CD4-positive, alpha-beta T cell (primary cell): ENCODE data around the gene PAX2. TPM values are rescaled to one million over a fixed set of nuclear protein-coding genes. Genes with fewer than 3 reads are reported as not detected.
A peak's percentile ranks its signal among the peaks of the same experiment; 100 is the strongest.

Source experiments
- ATAC-seq: fragments of 200-7000 bp; cut with Tn5 transposase; one replicate; pipeline ENCODE4 v1.10.0; 2022; ENCODE audit warnings: mild to moderate bottlenecking; ENCODE audit not compliant: poor library complexity
- CTCF ChIA-PET: fragments of 350-600 bp; sonication (Branson Sonifier 250); formaldehyde crosslinking; loops from one replicate; lab custom pipeline; 2021; ENCODE audit warnings: antibody characterized with exemption, inconsistent platforms; lab: Charles Lee
- POLR2A ChIA-PET: fragments of 350-600 bp; sonication (Branson Sonifier 250); formaldehyde crosslinking; loops from one replicate; lab custom pipeline; 2021; ENCODE audit warnings: antibody characterized with exemption, inconsistent platforms; lab: Charles Lee
- DNase-seq, 14 experiments: peaks; one replicate each; pipeline ENCODE4 v3.0.0-alpha.2; 2013 to 2020; ENCODE audit warnings: mixed read lengths in 2 of 14
- H3K27ac ChIP-seq, 2 donors: one replicate each; pipeline versions ENCODE4 v1.5.1 to v1.7.0; 2013; ENCODE audit warnings: low read length in 2 of 2, low read depth in 1 of 2, mild to moderate bottlenecking in 1 of 2
- H3K27me3 ChIP-seq, 2 experiments: 1 replicate in 1 of 2; 2 replicates in 1 of 2; pipeline versions ENCODE4 v1.6.1 to v1.7.0; 2013; ENCODE audit warnings: low read length in 2 of 2, control low read depth in 1 of 2, mild to moderate bottlenecking in 1 of 2, moderate library complexity in 1 of 2; ENCODE audit not compliant: insufficient read depth in 2 of 2, control insufficient read depth in 1 of 2
- H3K36me3 ChIP-seq: one replicate; pipeline ENCODE4 v1.6.1; 2013; ENCODE audit warnings: low read length, control low read depth; ENCODE audit not compliant: insufficient read depth
- H3K4me1 ChIP-seq: one replicate; pipeline ENCODE4 v1.6.1; 2013; ENCODE audit warnings: low read length, control low read depth; ENCODE audit not compliant: insufficient read depth
- H3K4me3 ChIP-seq: one replicate; pipeline ENCODE4 v1.5.1; 2013; ENCODE audit warnings: mild to moderate bottlenecking, low read length, moderate library complexity
- H3K9me3 ChIP-seq, 2 experiments: 1 replicate in 1 of 2; 2 replicates in 1 of 2; pipeline versions ENCODE4 v1.6.1 to v1.7.0; 2013; ENCODE audit warnings: low read length in 2 of 2, mild to moderate bottlenecking in 2 of 2, control low read depth in 1 of 2, moderate library complexity in 1 of 2; ENCODE audit not compliant: control insufficient read depth in 1 of 2, insufficient read depth in 1 of 2
- H3K27ac Mint-ChIP-seq: one replicate; pipeline ENCODE4 v1.8.0; 2020; ENCODE audit warnings: mixed read lengths
- H3K27me3 Mint-ChIP-seq: one replicate; pipeline ENCODE4 v1.8.0; 2021; ENCODE audit warnings: mixed read lengths
- H3K36me3 Mint-ChIP-seq: one replicate; pipeline ENCODE4 v1.8.0; 2021; ENCODE audit warnings: low read depth, mixed read lengths
- H3K4me1 Mint-ChIP-seq: one replicate; pipeline ENCODE4 v1.8.0; 2021; ENCODE audit warnings: low read depth, mixed read lengths
- H3K4me3 Mint-ChIP-seq: one replicate; pipeline ENCODE4 v1.8.0; 2020; ENCODE audit warnings: mild to moderate bottlenecking, mixed read lengths
- H3K9me3 Mint-ChIP-seq: one replicate; pipeline ENCODE4 v1.8.0; 2020; ENCODE audit warnings: mixed read lengths
- intact Hi-C, 2 experiments: fragments of 100-400 bp; cut with DNase I in 1 of 2; cut with micrococcal nuclease in 1 of 2; formaldehyde crosslinking; loops; one replicate each; pipeline versions ENCODE4 v1.15.1 to v1.9.0; 2023 to 2025; cut with DNase I, micrococcal nuclease
- total RNA-seq, 174 experiments: library from RNA in 2 of 174; stranded (reverse) in 2 of 174; gene quantifications; one replicate each; pipeline ENCODE4 v1.2.3 and lab custom pipeline; 2021 to 2026
- TF ChIP-seq, protein P1 (sequence below): fragments of 200-600 bp; IDR thresholded peaks from one replicate; pipeline ENCODE4 v1.8.0; 2022; ENCODE audit warnings: antibody characterized with exemption, mild to moderate bottlenecking

Gene PAX2
- total RNA-seq, 2 experiments from 2014 or later: not detected

DNA sequence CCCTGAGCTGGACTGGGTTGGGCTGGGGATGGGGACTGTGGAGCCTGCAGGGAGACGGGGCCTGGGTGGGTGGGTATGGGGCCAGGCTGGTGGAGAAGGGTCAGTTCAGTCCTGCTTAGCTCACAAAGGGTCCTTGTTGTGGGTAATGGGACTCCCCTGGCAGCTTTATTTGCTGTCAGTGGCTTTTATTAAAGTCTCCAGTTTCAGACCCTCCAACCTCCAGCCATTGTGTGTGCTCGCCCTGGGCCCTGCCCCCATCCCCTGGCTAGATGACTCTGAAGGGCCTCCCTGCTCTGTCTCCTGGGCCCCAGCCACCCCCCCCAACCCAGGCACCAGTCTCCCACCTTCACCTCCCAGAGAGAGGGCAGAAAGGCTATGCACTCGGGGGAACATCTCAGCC is 123.0 kb downstream of the PAX2 start:
- no peak overlapping the region for H3K27ac Mint-ChIP-seq
- DNase-seq: no peak

DNA sequence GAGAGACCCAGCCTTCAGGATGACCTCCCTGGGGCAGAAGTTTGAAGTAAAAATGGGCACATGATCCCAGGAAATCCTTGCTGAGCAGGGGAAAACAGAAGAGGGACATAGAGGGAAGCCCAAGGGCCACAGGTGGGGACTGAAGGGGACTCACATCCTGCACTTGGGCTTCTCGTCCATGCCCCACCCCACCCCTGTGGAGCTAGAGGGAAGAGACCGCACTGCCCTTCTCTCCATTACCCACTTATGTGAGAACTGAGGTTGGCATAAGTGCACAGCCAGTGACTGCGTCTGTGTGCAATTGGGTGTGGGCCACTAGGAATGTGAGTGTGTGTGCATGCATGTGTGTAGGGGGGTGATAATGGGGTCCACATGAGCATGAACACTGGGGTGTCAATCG is 124.0 kb downstream of the PAX2 start:
- POLR2A ChIA-PET: no interaction called here
- no peak overlapping the region for H3K4me3 ChIP-seq
- H3K4me1 ChIP-seq: no peaks in the 10 kb centered on the region
- no peak for ATAC-seq
- Mint-ChIP-seq H3K36me3 (no peaks in the 10 kb centered on the region), H3K27ac (no peak overlapping the region), H3K27me3 (peaks cover 27% of the 10 kb centered on the region), H3K9me3 (no peaks in the 10 kb centered on the region), H3K4me3 (no peak overlapping the region), H3K4me1 (no peaks in the 10 kb centered on the region)
- CTCF ChIA-PET: no interaction called here
- H3K36me3 ChIP-seq: no peaks in the 10 kb centered on the region
- TF ChIP-seq, protein P1, sequence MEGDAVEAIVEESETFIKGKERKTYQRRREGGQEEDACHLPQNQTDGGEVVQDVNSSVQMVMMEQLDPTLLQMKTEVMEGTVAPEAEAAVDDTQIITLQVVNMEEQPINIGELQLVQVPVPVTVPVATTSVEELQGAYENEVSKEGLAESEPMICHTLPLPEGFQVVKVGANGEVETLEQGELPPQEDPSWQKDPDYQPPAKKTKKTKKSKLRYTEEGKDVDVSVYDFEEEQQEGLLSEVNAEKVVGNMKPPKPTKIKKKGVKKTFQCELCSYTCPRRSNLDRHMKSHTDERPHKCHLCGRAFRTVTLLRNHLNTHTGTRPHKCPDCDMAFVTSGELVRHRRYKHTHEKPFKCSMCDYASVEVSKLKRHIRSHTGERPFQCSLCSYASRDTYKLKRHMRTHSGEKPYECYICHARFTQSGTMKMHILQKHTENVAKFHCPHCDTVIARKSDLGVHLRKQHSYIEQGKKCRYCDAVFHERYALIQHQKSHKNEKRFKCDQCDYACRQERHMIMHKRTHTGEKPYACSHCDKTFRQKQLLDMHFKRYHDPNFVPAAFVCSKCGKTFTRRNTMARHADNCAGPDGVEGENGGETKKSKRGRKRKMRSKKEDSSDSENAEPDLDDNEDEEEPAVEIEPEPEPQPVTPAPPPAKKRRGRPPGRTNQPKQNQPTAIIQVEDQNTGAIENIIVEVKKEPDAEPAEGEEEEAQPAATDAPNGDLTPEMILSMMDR: no peak
- intact Hi-C loops: no loop called here
- H3K9me3 ChIP-seq: no peaks in the 10 kb centered on the region
- H3K27me3 ChIP-seq: peaks cover 9 to 14% of the 10 kb centered on the region in 2 experiments
- no peak overlapping the region for H3K27ac ChIP-seq
- DNase-seq: no peak

More for the DNA sequence above, 123.0 kb downstream of the PAX2 start:
- TF ChIP-seq, protein P1: no peak
- intact Hi-C loops: no loop called here
- no peak for ATAC-seq
- Histone ChIP-seq H3K4me1 (no peaks in the 10 kb centered on the region), H3K4me3 (no peak overlapping the region), H3K27ac (no peak overlapping the region), H3K36me3 (no peaks in the 10 kb centered on the region), H3K9me3 (no peaks in the 10 kb centered on the region), H3K27me3 (peaks cover 9 to 13% of the 10 kb centered on the region in 2 experiments)
- peaks cover 31% of the 10 kb centered on the region for H3K27me3 Mint-ChIP-seq
- ChIA-PET CTCF (no interaction called here), POLR2A (no interaction called here)
- H3K4me3 Mint-ChIP-seq: no peak overlapping the region
- H3K36me3 Mint-ChIP-seq: no peaks in the 10 kb centered on the region
- H3K4me1 Mint-ChIP-seq: no peaks in the 10 kb centered on the region
- H3K9me3 Mint-ChIP-seq: no peaks in the 10 kb centered on the region

DNA sequence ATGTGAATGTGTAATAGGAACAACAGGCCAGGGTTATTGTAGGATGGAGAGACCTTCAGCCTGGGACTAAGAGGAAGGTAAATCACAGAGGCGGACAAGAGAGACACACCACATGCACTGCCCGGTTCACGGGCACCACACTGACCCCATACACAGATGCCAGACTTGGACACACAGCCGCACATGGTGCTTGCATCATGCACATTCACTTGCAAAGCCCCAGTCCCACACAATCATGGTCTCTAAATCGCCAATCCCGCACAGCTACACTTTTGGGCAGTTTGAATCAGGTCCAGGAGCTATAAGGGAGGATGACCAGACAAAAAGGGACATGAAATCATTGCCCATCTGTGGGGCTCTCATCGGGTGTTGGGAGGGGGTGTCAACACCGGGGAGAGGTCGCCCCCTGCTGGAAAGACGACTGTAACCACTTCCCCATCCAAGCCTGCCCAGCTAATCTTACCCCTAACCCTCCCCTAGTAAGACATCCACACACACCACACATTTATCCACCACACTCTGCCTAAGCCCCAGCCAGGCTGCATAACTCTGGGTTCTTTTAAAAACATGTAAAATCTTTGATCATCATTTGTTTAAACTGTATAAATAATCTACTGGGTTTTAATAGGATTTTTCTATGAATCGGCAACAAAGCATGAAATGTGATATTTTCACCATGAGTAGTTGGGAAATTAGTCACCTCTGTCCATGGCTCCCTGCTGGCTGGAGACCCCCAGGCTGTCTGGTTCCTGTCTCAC is 126.8 kb downstream of the PAX2 start:
- no peaks in the 10 kb centered on the region for H3K4me1 ChIP-seq

More for the DNA sequence above, 126.8 kb downstream of the PAX2 start:
- Mint-ChIP-seq H3K27ac (no peak overlapping the region), H3K4me1 (no peaks in the 10 kb centered on the region), H3K36me3 (no peaks in the 10 kb centered on the region), H3K27me3 (peaks cover 20% of the 10 kb centered on the region), H3K9me3 (no peaks in the 10 kb centered on the region), H3K4me3 (no peak overlapping the region)
- no peak overlapping the region for H3K4me3 ChIP-seq
- TF ChIP-seq, protein P1: peak; percentile 42
- DNase-seq (peak in 13 of 14 experiments; percentile 7 to 54 (median 29)), ATAC-seq (no peak)
- H3K27ac ChIP-seq: no peak overlapping the region
- CTCF ChIA-PET: interaction anchor here (1.0 kb wide), 1 partner anchor 310 kb away, joined by 3 read pairs; no protein-coding TSS in a partner anchor
- H3K36me3 ChIP-seq: no peaks in the 10 kb centered on the region
- POLR2A ChIA-PET: no interaction called here
- H3K27me3 ChIP-seq: peaks cover 1 to 2% of the 10 kb centered on the region in 2 experiments
- intact Hi-C loops: loop anchor here in 1 of 2 experiments (1.0 kb wide), 1 partner anchor 310 kb away; no protein-coding TSS in a partner anchor
- H3K9me3 ChIP-seq: no peaks in the 10 kb centered on the region
